HepG2 (cell line): ENCODE measurements around the gene COL9A3. TPM values are rescaled to one million over a fixed set of nuclear protein-coding genes. Genes with fewer than 3 reads are reported as not detected.

ENCODE experiments used
- CREM ChIP-seq, 2 experiments: sonication (generic) in 1 of 2; formaldehyde crosslinking in 1 of 2; IDR thresholded peaks; 2 replicates each; pipeline versions ENCODE4 v1.4.0 to v1.6.1; 2016 to 2020; ENCODE audit warnings: antibody characterized with exemption in 1 of 2, mild to moderate bottlenecking in 1 of 2, missing genetic modification reagents in 1 of 2
- ELF4 ChIP-seq: sonication (generic); formaldehyde crosslinking; IDR thresholded peaks from 2 replicates; pipeline ENCODE4 v1.5.0; 2020; ENCODE audit warnings: missing genetic modification reagents, mild to moderate bottlenecking, moderate library complexity, borderline replicate concordance
- FOXP1 ChIP-seq, 2 experiments: fragments of 450-650 bp in 1 of 2; IDR thresholded peaks; 2 replicates each; pipeline ENCODE4 v1.6.1; 2017 to 2018; ENCODE audit warnings: antibody characterized with exemption in 1 of 2
- MTF1 ChIP-seq: sonication (generic); formaldehyde crosslinking; IDR thresholded peaks from 2 replicates; pipeline ENCODE4 v1.5.0; 2020; ENCODE audit warnings: missing genetic modification reagents
- ZFY ChIP-seq: sonication (generic); formaldehyde crosslinking; IDR thresholded peaks from 2 replicates; pipeline ENCODE4 v1.4.0; 2020; ENCODE audit warnings: missing genetic modification reagents
- ZNF343 ChIP-seq: sonication (generic); formaldehyde crosslinking; IDR thresholded peaks from 2 replicates; pipeline ENCODE4 v1.4.0; 2020; ENCODE audit warnings: mild to moderate bottlenecking, missing genetic modification reagents
- ZNF432 ChIP-seq: sonication (generic); formaldehyde crosslinking; IDR thresholded peaks from 2 replicates; pipeline ENCODE4 v1.5.0; 2020; ENCODE audit warnings: missing genetic modification reagents, mild to moderate bottlenecking, borderline replicate concordance
- ZNF782 ChIP-seq: sonication (generic); formaldehyde crosslinking; IDR thresholded peaks from 2 replicates; pipeline ENCODE4 v1.4.0; 2020; ENCODE audit warnings: missing genetic modification reagents, mild to moderate bottlenecking, borderline replicate concordance
- ZNF878 ChIP-seq: sonication (generic); formaldehyde crosslinking; IDR thresholded peaks from 2 replicates; pipeline ENCODE4 v1.8.1; 2023; ENCODE audit warnings: mild to moderate bottlenecking, missing genetic modification reagents, moderate library complexity
- polyA plus RNA-seq, 8 experiments: library from polyadenylated mRNA; depleted of rRNA in 3 of 8; stranded (reverse) in 7 of 8; unstranded in 1 of 8; fragments of >200 nt; fragmentation: Illumina TruSeq in 4 of 8; extraction: Trizol in 4 of 8; gene quantifications; 2 replicates each; pipeline versions ENCODE4 v1.2.1 to v1.2.3, GENCODE V29; 2011 to 2016; ENCODE audit warnings: low read depth in 4 of 8, missing spikeins in 1 of 8, mixed read lengths in 1 of 8; ENCODE audit not compliant: insufficient read depth in 1 of 8
- total RNA-seq, 5 experiments: library from RNA; depleted of rRNA; stranded (reverse); fragments of >200 nt; fragmentation: Illumina TruSeq; extraction: Trizol; gene quantifications; 2 replicates each; pipeline ENCODE4 v1.2.3, GENCODE V29; 2016; ENCODE audit warnings: low read depth in 1 of 5
- TF ChIP-seq, protein P1 (sequence below): sonication (generic); formaldehyde crosslinking; IDR thresholded peaks from 2 replicates; pipeline ENCODE4 v1.4.0; 2020; ENCODE audit warnings: missing genetic modification reagents, borderline replicate concordance
- TF ChIP-seq, protein P2 (sequence below): sonication (generic); formaldehyde crosslinking; IDR thresholded peaks from 2 replicates; pipeline ENCODE4 v1.8.1; 2023; ENCODE audit warnings: mild to moderate bottlenecking, moderate library complexity, missing genetic modification reagents
- TF ChIP-seq, protein P3 (sequence below): sonication (generic); formaldehyde crosslinking; IDR thresholded peaks from 2 replicates; pipeline ENCODE4 v1.4.0; 2020; ENCODE audit warnings: missing genetic modification reagents
- TF ChIP-seq, protein P4 (sequence below): sonication (generic); formaldehyde crosslinking; IDR thresholded peaks from 2 replicates; pipeline ENCODE4 v1.8.1; 2022; ENCODE audit warnings: low read depth, mild to moderate bottlenecking, missing genetic modification reagents

Gene COL9A3
- total and polyA plus RNA-seq, 2 of the 13 experiments (the other 11 are each of a cell fraction or from before 2014, with no cell fraction given): 155 to 204 TPM

DNA sequence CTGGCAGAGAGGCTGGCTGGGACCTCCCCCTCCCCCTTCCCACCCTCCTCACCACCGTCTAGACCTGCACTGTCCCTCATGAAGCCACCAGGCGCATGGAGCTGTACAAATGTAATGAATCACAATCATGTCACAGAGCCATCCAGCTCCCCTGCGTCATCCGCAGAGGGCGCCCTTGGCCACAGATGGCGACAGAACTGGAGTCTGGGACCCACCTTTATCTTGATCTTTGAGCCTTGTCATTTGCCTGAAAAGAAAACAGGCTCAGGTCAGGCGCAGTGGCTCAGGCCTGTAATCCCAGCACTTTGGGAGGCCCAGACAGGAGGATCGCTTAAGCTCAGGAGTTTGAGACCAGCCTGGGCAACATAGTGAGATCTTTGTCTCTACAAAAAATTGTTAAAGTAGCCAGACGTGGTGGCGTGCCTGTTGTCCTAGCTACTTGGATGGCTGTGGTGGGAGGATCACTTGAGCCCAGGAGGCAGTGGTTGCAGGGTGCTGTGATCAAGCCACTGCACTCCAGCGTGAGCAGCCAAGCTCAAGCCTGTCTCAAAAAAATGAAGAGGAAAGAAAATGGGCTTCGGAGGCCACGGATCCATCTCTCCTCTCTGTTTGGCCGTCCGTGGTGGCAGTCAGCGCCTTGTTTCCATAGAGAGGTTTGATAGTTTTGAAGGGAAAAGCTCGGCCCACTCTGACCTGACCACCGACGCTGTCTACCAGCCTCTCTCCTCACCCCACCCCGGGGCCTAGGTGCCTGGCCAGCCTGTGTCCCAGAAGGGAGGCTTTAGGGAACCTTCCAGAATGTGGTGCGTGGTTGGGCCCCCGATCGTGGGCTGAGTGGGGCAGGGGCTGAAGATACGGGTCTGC lies 6.2 kb downstream of the COL9A3 start (continued):
- TF ChIP-seq, protein P1, sequence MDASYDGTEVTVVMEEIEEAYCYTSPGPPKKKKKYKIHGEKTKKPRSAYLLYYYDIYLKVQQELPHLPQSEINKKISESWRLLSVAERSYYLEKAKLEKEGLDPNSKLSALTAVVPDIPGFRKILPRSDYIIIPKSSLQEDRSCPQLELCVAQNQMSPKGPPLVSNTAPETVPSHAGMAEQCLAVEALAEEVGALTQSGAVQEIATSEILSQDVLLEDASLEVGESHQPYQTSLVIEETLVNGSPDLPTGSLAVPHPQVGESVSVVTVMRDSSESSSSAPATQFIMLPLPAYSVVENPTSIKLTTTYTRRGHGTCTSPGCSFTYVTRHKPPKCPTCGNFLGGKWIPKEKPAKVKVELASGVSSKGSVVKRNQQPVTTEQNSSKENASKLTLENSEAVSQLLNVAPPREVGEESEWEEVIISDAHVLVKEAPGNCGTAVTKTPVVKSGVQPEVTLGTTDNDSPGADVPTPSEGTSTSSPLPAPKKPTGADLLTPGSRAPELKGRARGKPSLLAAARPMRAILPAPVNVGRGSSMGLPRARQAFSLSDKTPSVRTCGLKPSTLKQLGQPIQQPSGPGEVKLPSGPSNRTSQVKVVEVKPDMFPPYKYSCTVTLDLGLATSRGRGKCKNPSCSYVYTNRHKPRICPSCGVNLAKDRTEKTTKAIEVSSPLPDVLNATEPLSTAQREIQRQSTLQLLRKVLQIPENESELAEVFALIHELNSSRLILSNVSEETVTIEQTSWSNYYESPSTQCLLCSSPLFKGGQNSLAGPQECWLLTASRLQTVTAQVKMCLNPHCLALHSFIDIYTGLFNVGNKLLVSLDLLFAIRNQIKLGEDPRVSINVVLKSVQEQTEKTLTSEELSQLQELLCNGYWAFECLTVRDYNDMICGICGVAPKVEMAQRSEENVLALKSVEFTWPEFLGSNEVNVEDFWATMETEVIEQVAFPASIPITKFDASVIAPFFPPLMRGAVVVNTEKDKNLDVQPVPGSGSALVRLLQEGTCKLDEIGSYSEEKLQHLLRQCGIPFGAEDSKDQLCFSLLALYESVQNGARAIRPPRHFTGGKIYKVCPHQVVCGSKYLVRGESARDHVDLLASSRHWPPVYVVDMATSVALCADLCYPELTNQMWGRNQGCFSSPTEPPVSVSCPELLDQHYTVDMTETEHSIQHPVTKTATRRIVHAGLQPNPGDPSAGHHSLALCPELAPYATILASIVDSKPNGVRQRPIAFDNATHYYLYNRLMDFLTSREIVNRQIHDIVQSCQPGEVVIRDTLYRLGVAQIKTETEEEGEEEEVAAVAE (CRISPR knock-in tag): peak; percentile 90
- no peak for TF ChIP-seq ELF4 (CRISPR knock-in tag)
- TF ChIP-seq FOXP1 (IDR thresholded peaks at IDR 0.05): no peak
- TF ChIP-seq FOXP1 (CRISPR knock-in tag; IDR thresholded peaks at IDR 0.05): peak; percentile 61
- TF ChIP-seq, protein P2, sequence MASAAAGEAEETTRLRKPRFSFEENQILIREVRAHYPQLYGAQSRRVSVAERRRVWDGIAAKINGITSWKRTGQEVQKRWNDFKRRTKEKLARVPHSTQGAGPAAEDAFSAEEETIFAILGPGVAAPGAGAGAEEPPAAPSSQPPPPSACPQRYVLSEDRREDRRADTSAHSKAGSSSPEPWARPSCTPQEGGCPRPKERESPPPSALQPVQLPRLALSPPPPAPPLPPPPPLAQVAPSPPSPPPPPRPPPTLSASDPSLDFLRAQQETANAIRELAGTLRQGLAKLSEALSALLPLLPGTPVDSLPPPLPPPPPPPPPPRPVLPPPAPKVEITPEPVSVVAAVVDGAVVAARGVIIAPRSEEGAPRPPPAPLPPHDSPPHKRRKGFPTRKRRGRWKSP (CRISPR knock-in tag): peak; percentile 76; the same call in 1 of the 2 replicates
- peak; percentile 83 for TF ChIP-seq ZFY (CRISPR knock-in tag)
- TF ChIP-seq ZNF432: no peak
- TF ChIP-seq, protein P3, sequence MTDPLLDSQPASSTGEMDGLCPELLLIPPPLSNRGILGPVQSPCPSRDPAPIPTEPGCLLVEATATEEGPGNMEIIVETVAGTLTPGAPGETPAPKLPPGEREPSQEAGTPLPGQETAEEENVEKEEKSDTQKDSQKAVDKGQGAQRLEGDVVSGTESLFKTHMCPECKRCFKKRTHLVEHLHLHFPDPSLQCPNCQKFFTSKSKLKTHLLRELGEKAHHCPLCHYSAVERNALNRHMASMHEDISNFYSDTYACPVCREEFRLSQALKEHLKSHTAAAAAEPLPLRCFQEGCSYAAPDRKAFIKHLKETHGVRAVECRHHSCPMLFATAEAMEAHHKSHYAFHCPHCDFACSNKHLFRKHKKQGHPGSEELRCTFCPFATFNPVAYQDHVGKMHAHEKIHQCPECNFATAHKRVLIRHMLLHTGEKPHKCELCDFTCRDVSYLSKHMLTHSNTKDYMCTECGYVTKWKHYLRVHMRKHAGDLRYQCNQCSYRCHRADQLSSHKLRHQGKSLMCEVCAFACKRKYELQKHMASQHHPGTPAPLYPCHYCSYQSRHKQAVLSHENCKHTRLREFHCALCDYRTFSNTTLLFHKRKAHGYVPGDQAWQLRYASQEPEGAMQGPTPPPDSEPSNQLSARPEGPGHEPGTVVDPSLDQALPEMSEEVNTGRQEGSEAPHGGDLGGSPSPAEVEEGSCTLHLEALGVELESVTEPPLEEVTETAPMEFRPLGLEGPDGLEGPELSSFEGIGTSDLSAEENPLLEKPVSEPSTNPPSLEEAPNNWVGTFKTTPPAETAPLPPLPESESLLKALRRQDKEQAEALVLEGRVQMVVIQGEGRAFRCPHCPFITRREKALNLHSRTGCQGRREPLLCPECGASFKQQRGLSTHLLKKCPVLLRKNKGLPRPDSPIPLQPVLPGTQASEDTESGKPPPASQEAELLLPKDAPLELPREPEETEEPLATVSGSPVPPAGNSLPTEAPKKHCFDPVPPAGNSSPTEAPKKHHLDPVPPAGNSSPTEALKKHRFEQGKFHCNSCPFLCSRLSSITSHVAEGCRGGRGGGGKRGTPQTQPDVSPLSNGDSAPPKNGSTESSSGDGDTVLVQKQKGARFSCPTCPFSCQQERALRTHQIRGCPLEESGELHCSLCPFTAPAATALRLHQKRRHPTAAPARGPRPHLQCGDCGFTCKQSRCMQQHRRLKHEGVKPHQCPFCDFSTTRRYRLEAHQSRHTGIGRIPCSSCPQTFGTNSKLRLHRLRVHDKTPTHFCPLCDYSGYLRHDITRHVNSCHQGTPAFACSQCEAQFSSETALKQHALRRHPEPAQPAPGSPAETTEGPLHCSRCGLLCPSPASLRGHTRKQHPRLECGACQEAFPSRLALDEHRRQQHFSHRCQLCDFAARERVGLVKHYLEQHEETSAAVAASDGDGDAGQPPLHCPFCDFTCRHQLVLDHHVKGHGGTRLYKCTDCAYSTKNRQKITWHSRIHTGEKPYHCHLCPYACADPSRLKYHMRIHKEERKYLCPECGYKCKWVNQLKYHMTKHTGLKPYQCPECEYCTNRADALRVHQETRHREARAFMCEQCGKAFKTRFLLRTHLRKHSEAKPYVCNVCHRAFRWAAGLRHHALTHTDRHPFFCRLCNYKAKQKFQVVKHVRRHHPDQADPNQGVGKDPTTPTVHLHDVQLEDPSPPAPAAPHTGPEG (CRISPR knock-in tag): peak; percentile 26; the same call in 1 of the 2 replicates
- TF ChIP-seq, protein P4, sequence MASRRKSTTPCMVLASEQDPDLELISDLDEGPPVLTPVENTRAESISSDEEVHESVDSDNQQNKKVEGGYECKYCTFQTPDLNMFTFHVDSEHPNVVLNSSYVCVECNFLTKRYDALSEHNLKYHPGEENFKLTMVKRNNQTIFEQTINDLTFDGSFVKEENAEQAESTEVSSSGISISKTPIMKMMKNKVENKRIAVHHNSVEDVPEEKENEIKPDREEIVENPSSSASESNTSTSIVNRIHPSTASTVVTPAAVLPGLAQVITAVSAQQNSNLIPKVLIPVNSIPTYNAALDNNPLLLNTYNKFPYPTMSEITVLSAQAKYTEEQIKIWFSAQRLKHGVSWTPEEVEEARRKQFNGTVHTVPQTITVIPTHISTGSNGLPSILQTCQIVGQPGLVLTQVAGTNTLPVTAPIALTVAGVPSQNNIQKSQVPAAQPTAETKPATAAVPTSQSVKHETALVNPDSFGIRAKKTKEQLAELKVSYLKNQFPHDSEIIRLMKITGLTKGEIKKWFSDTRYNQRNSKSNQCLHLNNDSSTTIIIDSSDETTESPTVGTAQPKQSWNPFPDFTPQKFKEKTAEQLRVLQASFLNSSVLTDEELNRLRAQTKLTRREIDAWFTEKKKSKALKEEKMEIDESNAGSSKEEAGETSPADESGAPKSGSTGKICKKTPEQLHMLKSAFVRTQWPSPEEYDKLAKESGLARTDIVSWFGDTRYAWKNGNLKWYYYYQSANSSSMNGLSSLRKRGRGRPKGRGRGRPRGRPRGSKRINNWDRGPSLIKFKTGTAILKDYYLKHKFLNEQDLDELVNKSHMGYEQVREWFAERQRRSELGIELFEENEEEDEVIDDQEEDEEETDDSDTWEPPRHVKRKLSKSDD: peak; percentile 66; the same call in 1 of the 2 replicates
- 0 out of 2 replicates have a peak, but pooled peaks have one; percentile 83 for TF ChIP-seq ZNF782 (CRISPR knock-in tag)
- TF ChIP-seq MTF1 (CRISPR knock-in tag): no peak
- TF ChIP-seq CREM (IDR thresholded peaks at IDR 0.05): peak; percentile 78; the same call in 1 of the 2 replicates
- TF ChIP-seq CREM (CRISPR knock-in tag; IDR thresholded peaks at IDR 0.05): no peak
- no peak for TF ChIP-seq ZNF343 (CRISPR knock-in tag)
- TF ChIP-seq ZNF878 (CRISPR knock-in tag): no peak
